Stimulated activated CD8-positive, alpha-beta memory T cell treated with anti-CD3 and anti-CD28 coated beads, Interleukin-2, amount 100 ng/mL, for 1 hour (primary cell): ENCODE data around the gene GLI1.
A peak's percentile ranks its signal among the peaks of the same experiment; 100 is the strongest.

Experiments used
- DNase-seq, 2 donors: peaks; one replicate each; pipeline ENCODE4 v3.0.0-alpha.2; 2020; ENCODE audit warnings: low read depth in 2 of 2

The GLI1 gene

DNA sequence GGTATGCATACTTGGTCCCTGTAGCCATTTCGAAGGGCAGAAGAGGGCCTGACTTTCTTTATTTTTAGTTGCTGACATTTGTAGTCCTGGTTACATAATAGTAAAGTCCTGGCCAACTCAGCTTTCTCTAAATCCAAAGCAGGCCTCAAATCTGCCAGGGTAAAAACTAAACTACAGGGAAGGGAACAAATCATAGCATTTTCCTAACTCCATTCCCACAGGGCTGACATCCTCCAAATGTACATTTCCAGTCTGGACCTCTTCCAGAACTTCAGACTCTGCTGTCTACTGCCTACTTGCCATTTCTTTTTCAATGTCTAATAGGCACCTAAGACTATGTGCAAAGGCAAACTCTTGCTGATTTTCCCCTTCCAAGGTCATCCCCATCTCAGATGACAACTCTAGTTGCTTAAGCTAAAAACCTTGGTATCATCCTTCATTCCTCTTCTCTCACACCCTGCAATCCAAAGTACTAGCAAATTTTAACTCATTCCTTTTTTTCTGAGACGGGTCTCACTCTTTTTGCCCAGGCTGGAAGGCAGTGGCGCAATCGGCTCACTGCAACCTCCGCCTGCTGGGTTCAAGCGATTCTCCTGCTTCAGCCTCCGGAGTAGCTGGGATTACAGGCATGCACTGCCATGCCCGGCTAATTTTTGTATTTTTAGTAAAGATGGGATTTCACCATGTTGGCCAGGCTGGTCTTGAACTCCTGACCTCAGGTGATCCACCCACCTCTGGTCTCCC lies 58.8 kb downstream of the GLI1 start:
- no peak for DNase-seq

DNA sequence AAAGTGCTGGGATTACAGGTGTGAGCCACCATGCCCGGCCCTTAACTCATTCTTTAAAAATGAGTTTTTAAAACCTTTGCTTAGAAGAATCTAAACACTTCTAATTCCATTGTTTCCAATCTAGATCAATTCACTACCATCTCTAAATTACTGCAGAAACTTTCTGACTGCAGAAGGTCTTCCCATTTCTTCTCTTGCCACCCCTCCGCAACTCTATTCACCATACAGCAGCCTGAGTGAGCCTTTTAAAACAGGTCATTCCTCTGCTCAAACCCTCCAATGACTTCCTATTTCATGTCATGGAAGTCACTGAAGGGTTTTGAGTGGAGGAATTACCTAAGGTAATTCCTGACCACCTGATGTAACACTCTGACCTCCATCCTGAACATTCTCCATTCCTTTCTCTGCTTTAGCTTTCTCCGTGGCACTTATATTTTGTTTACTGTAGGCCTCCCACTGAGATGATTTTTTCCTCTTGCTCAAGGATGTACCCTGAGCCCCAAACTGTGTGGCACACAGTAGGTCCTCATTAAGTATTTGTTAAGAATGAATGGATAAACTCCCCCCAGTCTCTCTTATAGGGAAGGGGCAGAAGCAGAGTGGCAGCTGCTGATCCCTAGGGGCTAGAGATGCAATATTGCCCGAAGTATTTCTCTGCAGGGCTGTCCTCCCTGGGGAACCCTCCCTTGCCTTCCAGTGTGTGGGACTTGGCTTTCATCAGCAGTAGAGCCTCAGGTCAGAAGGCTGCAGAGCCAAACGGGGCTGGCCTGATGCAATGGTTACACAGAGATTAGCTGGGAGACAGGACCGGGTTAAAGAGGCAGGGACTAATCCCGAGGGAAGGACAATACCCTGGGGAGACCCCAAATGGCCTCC lies 59.6 kb downstream of the GLI1 start:
- DNase-seq: no peak

DNA sequence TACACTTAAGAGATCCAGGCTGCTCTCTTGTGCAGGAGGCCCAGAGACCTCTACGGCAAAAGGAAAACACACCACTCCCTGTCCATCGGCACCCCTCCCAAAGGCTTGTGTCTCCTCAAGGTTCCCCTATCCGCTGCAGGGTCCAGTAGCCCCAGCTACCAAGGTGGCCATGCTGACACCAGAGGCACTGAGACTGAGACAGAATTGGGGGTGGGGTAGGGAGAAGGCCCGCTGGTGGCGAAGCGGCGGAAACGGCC lies 60.1 kb downstream of the GLI1 start:
- DNase-seq: no peak

DNA sequence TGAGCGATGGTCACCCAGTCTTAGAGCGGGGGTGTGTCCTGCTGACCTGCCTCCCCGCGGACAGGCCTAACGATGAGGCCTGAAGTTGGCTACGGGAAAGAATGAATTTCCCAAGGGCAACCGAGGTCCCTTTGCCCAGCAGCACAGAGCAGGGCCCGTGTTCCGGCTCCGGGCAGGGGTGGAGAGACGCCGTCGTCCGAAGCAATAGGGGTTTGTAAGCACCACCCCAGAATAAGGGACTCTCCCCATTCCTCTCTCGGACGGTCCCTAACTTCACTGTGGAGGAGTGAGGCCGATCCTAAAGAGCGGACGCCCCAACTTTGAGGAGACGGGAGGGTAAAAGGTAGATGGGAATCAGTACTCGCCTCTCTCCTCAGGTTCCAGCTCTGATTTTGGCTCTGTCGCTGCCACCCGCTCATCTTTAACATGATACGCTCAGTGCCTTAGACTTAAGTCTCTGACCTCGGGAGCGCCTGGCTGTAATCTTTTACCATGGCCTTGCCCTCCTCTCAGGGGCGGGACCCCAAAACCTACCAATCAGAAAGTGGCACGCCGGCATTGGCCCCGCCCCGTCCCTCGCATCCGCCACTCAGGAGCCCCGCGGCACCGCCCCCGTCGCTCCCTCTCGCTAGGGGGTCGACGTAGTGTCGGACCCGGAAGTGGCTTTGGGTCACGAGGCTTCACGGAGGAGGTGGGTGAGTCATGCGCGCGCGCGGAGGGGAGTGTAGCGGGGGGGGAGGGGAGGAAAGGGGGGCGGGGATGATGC lies 60.7 kb downstream of the GLI1 start, which contains the start of gene DDIT3:
Gene DDIT3, minus strand, starts transcription at position 462 of the 766 bp plus-strand sequence. CDS start 3,108 bp downstream, outside the sequence.
- DNase-seq: peak; percentile 99 to 100

DNA sequence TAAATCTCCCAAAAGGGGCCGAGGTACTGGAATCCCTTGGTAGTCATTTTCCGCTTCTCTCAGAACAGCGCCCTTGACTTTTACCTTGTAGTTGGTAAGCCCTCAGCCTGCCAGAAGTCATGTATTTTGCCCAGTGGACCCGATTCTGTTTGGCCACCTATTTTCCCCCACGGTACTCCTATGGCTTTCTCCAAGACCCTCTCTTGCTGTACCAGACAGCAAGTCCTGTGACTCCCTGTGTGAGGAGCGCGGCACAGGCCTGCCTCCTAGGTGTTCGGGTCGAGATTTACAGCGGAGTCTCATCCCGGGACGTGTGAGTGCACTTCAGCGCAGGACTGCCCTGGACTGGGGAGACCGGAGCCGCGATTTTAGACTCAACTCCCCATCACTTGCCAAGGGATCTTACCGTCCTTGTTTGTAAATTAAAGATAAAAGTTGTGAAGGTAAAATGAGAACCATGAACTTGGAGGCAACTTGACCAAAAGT lies 62.0 kb downstream of the GLI1 start:
- no peak for DNase-seq
